ENCODE measurements around the gene TMEM163.
"Not testable (repeated sequence)": the region's sequence is repeated elsewhere in the genome, so short reads cannot be mapped to it uniquely, and the experiment has no call there.

Gene TMEM163

GRCh38 chr2:134718817-134719814 is at the start of gene TMEM163:
TMEM163 (minus strand) TSS chr2:134719000.
- no peak for DNase-seq

DNA sequence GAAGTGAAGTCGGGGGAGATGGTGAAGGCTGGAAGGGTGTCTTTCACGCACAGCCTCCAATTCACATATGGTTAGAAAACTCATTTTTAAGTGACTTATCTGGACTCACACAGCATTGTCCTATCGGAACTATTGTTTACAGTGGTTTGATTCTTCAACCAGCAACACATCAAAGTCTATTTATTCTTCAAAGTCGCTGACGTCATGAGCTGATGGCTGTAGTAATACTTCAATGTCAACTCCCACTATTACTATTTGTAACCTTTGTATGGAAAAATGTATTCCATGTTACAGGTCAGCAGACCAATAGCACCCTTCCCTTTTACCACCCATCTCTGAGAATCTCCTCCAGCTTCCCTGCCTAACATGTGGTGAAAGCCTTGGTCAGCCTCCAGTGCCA is 47.8 kb upstream of the TMEM163 start:
- no peak for DNase-seq

GRCh38 chr2:134765987-134766386 is 47.2 kb upstream of the TMEM163 start:
- DNase-seq, result no peak

- DNase-seq, result no peak
These were observed 45.4 kb upstream of the TMEM163 start for GRCh38 chr2:134764164-134764563.

DNA sequence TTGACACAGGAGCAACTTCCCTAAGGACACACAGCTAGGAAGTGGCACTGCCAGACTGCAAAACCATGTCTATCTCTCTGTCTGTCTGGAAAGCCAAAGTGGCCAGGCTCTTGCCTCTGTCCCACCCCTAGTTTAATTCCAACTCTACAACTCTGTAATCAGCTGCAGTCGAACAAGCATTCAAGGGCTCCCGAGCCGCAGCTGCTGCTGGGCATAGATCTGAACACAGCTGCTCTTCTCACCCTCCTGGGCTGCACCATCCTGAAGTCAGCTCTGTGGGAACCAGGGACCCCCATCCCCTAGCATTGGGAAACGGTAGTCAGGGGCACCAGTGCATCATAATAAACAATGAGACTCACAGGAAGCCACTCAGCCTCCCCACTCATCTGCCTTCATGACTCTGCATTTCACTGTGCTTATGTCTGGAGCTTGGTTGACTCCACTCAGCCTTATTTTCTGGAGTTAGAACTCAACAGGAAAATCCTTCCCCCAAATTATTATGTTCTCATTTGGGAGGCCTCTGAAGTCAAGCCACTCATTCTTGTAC is 44.4 kb upstream of the TMEM163 start:
- no peak for DNase-seq

DNA sequence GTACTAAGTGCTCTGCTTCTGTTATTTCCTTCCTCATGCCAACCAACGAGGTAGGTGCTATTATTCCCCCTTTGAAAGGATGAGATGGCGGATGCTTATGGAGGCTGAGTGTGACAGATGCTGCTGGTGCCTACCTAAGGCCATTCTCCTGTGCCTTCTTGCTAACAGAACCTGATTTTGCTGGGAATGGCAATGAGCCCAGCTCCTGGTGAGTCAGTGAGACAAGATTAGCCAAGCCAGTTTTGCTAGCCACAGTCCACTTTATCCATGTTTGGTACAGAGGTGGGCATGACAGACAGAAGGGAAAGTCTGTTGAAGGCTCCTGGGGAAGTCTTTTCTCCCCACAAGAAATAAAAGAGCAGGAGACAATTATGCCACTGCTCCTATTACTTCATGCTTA is 43.7 kb upstream of the TMEM163 start:
- no peak for DNase-seq

- no peak for DNase-seq
These were observed 41.6 kb upstream of the TMEM163 start for GRCh38 chr2:134760385-134760784.

DNA sequence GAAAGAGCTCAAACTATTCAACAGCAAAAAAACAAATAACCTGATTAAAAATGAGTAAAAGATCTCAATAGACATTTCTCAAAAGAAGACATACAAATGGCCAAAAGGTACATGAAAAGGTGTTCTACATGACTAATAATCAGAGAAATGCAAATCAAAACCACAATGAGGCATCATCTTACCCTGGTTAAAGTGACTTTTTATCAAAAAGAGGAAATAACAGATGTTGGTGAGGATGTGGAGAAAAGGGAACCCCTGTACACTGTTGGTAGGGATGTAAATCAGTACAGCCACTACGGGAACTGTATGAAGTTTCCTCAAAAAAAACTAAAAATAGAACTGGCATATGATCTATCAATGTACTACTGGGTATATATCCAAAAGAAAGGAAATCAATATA is 39.8 kb upstream of the TMEM163 start:
- DNase-seq, result no peak

- DNase-seq, result not testable (repeated sequence)
These were observed 33.2 kb upstream of the TMEM163 start for GRCh38 chr2:134751981-134752380.

GRCh38 chr2:134745546-134745945 is 26.7 kb upstream of the TMEM163 start:
- no peak for DNase-seq

DNA sequence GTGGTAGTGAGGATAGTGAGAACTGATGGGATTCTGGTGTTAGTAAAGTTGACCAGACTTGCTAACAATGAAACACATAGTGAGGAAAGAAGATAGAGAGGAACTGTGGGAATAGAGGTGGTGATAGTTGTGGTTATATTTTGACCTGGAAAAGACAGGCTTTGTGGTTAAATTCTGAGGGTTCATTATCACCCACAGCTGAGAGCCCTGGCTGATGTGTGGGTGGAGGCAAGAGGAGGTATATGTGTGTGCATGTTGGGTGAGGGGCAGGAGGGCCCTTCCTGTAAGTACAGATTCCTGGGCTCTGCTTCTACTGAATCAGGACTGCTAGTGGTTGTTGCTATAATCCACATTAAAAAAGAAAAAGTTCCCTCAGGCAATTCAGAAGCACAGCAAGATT is 26.2 kb upstream of the TMEM163 start:
- no peak for DNase-seq

DNA sequence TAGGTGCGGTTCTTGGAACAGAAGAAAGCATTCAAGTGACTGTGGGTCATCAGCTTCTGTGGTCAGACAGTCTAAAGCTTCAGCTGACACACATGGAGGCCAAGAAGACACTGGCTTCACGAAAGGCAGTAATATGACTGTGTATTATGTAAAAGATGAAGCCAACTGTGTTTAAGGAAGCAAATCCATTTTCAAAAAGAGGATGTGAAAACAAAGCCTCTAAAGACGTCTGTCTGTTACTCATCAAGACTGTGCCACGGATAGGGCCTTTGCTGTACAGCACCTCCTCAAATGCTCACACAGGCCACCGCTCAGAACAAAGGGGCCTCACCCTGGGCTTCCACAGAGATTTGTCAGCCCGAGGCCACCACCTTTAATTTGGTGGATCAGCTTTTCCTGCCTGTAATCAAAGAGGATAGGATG is 21.1 kb upstream of the TMEM163 start:
- no peak for DNase-seq

- DNase-seq, result no peak
These were observed 20.6 kb upstream of the TMEM163 start for GRCh38 chr2:134739236-134739878.

- no peak for DNase-seq
These were observed 19.5 kb upstream of the TMEM163 start for GRCh38 chr2:134738141-134738870.

DNA sequence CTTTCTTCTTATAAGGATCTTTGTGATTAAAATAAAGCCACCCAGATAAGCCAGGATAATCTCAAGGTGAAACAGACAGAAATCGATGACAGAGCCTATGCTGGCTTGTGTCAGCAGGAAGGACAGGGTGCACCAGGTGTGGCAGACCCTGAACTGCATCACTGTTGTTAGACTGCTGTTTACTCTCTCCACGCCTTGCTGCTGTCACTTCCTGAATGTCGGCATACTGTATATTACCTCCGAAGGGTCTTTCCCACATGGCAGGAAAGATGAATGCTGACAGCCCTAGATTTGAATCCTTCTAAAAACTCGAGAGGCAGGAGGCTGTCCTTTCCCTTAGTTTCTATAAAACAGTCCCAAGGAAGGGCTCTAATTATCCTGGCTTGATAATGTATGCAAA is 18.9 kb upstream of the TMEM163 start:
- no peak for DNase-seq

DNA sequence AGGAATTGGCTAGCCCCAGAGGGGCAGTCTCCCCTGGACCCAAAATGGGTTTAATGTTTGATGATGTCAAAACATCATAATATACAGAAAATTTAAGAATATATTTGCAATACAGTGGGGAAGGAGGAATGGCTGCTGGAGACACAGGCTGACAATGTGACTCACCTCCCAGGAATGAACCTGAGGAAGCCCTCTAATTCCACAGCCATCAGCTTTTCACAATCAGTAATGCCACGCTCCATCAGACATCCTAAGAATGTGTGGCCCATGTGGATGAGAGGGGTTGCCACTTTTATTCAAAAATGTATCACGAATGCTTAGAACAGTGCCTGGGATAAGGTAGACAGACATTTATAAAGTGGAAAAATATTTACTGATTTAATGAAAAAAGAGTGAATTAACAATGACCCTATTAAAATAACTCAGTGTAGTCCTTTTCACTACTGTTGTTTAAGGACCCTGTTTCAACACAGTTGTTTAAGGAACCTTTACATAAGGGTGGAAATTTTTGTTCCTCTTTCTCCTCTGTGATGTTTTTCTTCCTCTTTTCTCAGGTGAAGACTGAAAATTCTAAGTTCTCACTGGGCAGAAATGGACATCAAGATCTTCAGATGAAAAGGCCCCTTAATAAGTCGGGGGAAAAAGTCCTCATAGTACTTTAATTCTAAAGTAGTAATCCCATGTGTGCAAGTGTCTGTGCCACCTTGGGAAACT is 17.5 kb upstream of the TMEM163 start:
- DNase-seq, result no peak

DNA sequence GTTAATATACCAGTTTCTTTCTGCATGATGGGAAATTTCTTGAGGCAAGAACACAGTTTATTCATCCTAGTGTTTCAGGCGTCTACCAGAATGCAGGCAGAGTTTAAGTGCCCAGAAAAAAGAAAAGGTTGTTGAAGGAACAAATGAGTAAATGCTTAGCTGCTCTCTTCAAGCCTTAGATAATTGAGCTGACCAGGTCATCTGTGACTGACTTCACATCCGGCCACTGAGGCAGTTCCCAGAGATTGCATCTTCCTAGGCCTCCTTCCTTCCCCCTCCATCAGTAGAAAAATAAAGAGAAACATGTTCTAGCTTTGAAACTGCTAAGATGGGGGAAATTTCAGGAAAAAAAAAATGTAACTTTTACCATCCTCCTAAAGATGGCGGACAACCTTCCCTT is 9.4 kb upstream of the TMEM163 start:
- no peak for DNase-seq

DNA sequence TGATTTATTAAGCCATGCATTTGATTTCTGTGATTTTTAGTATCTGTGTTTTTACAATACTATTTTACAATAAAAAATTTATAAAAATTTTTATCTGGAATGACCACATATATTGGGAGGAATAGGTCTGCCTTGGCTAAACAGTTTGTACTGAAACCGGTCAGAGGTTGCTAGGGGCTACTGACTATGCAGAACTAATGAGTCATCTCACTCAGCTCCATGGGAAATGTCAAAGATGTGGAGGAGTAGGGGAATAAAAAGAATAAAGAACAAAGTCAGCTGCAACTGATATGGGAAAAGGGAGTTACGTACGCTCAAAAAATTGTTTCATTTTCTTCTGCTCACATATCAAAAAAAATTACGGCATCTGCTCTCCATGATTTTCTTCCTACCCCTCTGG is 8.6 kb upstream of the TMEM163 start:
- DNase-seq, result no peak

GRCh38 chr2:134726645-134727044 is 7.8 kb upstream of the TMEM163 start:
- DNase-seq, result no peak

GRCh38 chr2:134725876-134726275 is 7.1 kb upstream of the TMEM163 start:
- no peak for DNase-seq

GRCh38 chr2:134724341-134724740 is 5.5 kb upstream of the TMEM163 start:
- DNase-seq, result no peak

DNA sequence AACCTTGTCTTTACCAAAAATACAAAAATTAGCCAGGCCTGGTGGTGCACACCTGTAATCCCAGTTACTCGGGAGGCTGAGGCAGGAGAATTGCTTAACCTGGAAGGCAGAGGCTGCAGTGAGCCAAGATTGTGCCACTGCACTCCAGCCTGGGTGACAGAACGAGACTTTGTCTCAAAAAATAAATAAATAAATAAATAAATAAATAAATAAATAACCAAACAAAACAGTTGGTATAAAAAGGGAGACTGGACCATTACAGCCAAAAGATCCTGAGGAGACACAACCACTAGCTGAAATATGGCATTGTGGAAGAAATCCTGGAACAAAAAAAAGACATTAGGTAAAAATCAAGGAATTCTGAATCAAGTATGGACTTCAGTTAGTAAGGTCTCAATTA is 4.9 kb upstream of the TMEM163 start:
- not testable (repeated sequence) for DNase-seq

- DNase-seq, result no peak
These were observed 3.9 kb upstream of the TMEM163 start for GRCh38 chr2:134722728-134723127.

Measured in NCI-H524 treated with DMSO at 0.1 percent for 48 hours (cell line).